Ovary (tissue), 3 donors: ENCODE results near the gene CAPN14.

ENCODE experiments used
- EP300 ChIP-seq: sonication (generic); formaldehyde crosslinking; IDR thresholded peaks from one replicate; pipeline ENCODE4 v1.6.1; 2017; ENCODE audit warnings: antibody characterized with exemption
- POLR2A ChIP-seq: fragments of 450-650 bp; IDR thresholded peaks from one replicate; pipeline ENCODE4 v1.6.1; 2017; ENCODE audit warnings: antibody characterized with exemption, mild to moderate bottlenecking, moderate library complexity
- TF ChIP-seq, protein P1 (sequence below), 3 donors: fragments of 450-650 bp in 2 of 3; fragments of 200-600 bp in 1 of 3; IDR thresholded peaks; one replicate each; pipeline versions ENCODE4 v1.5.1 to v1.8.0; 2016 to 2022; ENCODE audit warnings: antibody characterized with exemption in 3 of 3, mild to moderate bottlenecking in 1 of 3
- donor health status: DM: no; HTN: no; CAD: no.

- TF ChIP-seq, protein P1, sequence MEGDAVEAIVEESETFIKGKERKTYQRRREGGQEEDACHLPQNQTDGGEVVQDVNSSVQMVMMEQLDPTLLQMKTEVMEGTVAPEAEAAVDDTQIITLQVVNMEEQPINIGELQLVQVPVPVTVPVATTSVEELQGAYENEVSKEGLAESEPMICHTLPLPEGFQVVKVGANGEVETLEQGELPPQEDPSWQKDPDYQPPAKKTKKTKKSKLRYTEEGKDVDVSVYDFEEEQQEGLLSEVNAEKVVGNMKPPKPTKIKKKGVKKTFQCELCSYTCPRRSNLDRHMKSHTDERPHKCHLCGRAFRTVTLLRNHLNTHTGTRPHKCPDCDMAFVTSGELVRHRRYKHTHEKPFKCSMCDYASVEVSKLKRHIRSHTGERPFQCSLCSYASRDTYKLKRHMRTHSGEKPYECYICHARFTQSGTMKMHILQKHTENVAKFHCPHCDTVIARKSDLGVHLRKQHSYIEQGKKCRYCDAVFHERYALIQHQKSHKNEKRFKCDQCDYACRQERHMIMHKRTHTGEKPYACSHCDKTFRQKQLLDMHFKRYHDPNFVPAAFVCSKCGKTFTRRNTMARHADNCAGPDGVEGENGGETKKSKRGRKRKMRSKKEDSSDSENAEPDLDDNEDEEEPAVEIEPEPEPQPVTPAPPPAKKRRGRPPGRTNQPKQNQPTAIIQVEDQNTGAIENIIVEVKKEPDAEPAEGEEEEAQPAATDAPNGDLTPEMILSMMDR (IDR thresholded peaks at IDR 0.05): no peak
- TF ChIP-seq POLR2A: no peak
- no peak for TF ChIP-seq EP300
These were observed 13.4 kb downstream of the CAPN14 start for GRCh38 chr2:31203916-31204315.
